Activated CD4-positive, CD25-positive, alpha-beta regulatory T cell treated with anti-CD3 and anti-CD28 coated beads, Interleukin-2, amount 50 U/mL, for 72 hours (primary cell): ENCODE measurements around the gene CPB2.

Experiments used
- DNase-seq: peaks from one replicate; pipeline ENCODE4 v3.0.0; 2021

The CPB2 gene

DNA sequence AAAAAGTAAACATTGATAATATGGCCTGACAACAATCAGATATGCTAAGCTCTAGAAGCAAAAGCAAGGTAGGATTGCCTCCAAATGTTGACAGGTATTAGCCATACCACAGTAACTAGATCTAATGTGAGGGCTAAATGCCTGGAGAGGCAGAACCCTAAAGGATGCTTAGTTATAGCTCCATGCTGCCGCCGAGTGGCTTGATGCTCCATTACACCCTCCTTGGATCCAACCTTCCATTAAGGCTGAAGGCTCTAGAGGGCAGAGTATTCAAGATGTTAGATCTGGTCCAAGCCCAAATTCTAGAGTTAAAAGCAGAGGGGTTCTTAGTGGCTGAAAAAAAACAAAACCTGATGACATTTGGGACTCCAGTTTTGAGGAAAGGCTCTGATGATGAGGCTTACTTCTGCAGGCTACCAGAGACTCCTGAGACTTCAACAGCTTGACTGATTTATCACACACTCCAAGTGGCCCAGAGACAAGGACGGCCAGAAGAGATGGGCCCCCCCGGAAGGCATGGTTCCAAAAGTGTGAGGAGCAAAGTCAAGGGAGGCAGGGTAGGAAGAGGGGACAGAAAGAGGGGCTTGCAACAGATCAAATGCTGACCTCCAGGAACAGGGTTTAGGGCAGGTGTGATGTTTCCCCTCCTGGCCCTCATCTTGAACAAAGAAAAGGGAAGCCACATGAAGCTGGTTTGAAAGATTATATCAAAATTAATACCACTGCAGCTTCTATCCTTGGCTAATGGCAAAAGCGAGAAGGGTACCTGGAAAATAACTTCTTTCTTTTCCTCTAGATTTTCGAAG, 21.9 kb upstream of the CPB2 start:
- peak; percentile 53 for DNase-seq

DNA sequence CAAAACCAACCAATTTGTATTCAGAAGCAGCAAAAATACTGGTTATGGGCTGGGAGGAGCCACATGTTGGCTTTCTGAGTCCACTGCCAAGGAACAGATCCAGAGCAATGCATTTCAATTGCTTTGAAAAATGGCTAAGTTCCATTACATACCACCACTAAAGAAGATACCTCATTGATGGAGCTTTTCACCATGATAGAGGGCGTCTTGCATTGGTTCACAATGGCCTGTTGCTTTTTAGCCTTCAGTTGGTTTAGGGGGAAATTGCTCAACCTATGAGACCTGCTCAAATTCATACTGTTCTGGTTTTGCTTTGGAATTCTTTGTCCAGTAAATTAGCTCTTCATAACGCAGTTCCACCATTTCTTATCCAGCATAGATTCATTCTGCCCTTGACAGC, 21.2 kb upstream of the CPB2 start:
- DNase-seq: no peak

DNA sequence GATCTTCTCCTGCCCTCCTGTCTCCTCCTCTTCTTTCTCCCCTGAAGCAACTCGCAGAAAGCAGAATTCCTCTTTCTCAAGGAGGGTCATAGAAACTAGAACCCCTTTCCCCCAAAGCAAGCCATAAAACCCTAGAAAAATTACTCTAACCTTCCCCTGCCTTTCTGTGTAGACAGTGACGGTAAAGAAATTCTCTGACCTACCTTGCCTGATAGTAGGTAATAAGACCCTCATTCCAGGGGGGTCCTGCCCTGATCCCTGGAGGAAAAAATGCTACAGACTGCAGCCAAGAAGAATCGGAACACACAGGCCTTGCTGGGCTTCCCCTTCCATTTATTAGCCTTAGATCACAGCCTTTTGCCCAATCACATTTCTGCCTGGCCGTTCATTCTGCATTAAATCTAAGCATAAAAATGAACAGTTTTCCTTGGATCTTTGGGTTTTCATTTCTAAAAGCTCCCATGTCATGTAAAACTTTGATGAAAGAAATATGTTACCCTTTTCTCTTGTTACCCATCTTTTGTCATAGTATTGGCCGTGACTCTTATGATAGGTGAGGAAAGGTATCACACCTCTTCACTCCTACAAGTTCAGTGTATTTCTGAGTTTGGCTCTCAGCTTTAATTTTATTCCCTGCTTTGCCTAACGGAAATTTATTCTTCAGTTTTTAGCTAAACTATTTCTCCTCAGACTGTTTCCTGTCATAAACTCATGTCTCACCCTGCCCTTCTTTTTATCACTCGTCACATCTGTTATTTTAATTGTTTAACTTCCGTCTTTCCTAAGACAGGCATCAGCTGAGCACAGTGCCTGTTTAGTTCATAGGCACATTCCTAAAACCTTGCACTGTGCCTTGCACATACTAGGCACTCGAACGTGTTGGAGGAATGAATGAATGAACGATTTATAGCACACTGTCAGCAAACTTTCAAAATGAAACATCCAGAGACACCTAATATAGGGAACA, 20.4 kb upstream of the CPB2 start:
- DNase-seq: no peak

DNA sequence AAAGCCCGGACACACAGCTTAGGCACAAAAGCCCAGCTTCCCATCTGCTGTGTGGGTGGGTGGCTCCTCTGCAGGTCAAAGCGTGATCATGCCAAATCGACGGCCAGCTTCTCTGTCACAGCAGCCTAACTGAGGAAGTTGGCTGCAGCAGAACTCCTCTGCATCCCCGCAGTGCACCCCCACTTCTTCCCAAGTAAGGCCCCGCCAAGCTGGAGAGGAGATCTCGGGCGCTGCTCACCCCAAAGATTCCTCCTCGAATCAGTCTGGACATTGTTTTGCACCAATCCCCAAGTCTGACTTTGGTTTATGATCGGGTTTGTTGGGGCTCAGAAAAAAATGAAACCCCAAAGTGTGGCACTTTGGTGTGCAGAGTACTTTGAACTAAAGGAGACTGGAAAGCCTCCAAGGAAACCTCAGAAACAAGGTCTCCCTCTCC, 19.7 kb upstream of the CPB2 start:
- no peak for DNase-seq

DNA sequence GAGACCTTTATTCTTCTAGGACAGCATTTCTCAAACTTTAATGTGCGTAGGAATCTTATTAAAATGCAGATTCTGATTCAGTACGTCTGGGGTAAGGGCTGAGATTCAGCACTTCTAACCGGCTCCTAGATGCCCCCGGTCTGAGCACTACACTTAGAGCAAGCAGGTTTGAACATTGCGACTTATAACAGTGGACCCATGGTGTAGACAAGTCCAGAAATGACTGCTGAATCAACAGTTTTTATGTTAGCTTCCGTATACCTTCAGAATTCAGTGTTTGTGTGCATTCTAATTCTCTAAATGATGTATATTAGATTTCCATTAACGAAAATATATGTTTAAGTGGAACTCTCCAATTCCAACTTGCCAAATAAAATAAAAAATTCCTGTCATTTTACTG, 17.5 kb upstream of the CPB2 start:
- no peak for DNase-seq

DNA sequence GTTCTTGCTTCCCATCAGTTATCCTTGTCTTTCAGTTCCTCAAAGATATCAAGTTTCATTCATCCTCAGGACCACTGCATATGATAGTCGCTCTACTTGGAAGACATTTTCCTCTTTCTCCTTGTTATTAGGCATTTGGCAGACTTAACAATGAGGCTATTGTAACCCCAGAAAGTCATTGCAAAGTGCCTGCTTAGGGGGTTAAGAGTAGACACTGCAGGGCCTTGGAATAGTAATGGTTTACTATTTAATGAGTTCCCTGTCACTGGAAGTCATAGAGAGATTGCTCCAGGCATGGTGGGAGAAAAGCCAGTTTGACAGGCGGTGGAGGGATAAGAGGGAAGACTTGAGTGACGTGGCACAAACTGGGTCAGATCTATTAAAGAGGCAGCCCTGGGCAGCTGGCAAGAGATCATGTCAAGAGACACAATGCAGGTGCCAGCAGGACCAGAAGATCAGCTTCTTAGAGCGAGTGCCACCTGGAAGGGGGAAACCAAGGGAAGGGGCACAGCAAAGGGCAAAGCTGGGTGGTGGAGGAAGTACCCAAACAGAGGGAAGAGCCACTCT, 16.8 kb upstream of the CPB2 start:
- no peak for DNase-seq

DNA sequence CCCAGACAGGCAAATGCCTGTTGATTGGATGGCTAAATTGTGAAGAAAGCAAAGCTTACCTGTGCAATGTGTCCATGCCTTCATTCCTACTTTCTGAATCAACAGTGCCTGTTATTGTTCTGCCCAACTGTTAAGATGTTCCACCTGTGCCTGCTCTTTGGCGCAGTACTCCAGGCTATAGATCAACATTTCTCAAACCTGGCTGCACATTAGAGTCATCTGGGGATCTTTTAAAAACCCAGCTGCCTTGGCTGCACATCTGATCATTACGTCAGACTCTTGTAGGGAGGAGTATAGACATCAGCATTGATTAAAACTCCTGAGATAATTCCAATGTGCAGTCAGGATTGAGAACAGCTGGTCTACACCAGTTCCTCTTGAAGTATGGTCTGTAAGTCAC, 16.2 kb upstream of the CPB2 start:
- no peak for DNase-seq

DNA sequence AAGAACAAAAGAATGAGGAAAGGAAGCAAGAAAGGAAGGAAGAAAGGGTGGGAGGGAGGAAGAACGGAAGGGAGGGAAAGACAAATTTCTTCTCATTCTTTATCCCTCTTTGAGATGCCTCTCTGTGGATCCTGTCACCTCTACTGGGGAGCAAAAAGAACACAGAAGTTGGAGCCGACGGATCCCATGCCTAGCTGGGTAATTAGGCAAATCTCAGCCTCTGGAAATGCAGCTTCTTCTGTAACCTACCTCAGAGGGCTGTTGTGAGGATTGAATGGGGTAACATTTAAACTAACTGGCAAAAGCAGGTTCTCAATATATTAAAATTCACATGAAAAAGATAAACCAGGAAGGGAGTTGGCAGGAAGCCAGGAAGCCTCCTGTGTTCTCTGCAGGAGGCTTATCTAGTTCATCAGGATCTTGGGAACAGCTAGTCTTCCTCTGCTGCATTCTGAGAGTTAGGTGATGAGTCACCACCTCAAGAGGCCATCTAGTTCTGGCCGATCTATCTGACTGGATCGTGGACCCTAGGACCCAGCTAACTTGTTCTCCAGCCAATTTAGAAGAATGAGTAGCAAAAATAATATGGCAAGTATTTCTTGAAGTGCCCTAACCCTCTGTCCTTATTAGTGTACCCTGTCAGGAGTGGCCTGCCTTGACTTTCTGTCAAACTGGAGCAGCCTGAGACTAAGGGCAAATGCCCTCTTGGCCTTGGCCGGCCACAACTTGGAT, 15.2 kb upstream of the CPB2 start:
- no peak for DNase-seq

DNA sequence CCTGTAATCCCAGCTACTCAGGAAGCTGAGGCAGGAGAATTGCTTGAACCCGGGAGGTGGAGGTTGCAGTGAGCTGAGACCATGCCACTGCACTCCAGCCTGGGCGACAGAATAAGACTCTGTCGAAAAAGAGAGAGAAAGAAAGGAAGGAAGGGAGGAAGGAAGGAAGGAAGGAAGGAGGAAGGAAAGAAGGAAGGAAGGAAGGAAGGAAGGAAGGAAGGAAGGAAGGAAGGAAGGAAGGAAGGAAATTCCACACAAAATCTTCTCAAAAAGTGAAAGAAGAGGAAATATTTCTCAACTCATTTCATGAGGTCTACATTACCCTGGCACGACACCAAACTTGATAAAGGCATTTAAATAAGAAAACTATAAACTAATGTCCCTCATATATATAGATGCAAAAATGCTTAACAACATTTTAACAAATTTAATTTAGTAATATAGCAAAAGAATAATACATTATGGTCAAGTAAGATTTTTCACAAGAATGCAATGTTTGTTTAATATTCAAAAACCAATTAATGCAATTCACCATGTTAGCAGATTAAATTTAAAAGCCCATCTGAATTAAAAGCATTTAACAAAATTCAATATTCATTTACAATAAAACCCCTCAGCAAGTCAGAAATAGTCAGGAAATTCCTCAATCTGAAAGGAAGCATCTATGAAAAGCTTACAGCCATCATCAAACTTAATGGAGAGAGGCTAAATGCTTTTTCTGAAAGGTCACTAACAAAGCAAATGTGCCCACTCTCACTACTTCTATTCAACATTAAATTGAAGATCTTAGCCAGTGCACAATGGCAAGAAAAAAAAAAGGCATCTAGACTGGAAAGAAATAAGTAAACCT, 12.0 kb upstream of the CPB2 start:
- DNase-seq: no peak

DNA sequence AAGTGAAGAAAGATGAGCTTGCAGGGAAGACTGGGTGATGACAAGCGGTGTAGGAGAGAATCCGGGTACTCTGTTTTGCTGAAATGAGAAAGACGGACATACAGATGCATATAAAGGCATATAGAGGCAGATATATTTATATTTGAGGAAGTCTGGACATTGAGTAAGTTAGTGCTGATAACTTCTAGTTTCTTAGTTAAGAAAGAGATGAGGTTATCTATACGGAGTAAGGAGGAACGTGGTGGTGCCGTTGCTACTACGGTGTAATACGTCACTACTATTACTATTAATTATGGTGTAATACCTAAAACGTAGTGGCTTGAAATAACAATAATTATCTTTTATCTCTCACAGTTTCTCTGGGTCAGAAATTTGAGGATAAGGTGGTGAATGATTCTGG, 9.8 kb upstream of the CPB2 start:
- no peak for DNase-seq

DNA sequence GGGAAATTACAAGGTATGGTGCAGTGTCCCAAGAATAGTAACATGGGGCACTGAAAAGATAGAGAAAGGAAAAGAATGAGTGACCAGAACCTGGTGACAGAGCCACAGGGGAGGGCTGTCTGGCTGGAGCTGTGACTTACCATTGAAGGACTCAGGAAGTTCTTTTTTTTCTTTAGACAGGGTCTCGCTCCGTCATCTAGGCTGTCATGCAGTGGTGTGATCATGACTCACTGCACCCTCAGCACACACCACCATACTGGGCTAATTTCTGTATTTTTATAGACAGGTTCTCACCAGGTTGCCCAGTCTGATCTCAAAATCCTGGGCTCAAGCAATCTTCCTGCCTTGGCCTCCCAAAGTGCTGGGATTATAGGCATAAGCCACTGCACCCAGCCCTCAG, 8.8 kb upstream of the CPB2 start:
- DNase-seq: no peak

DNA sequence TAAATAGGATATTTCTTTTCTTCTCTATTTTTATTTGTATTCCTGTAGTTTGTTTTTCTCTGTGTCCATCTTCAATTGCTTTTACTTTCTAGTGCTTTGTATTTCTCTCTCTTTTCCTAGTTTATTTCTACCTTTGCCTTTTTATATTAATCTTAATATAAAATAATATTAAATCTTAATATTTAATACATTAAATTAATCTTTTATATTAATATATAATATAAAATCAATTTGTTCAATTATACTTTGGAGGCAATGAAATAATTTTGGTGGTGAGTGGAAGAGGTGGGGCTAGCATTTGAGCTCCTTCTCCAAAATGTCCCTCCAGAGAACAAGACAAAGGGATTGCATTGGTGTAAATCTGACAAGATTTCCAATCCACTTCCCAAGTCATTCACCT, 6.3 kb upstream of the CPB2 start:
- DNase-seq: no peak

DNA sequence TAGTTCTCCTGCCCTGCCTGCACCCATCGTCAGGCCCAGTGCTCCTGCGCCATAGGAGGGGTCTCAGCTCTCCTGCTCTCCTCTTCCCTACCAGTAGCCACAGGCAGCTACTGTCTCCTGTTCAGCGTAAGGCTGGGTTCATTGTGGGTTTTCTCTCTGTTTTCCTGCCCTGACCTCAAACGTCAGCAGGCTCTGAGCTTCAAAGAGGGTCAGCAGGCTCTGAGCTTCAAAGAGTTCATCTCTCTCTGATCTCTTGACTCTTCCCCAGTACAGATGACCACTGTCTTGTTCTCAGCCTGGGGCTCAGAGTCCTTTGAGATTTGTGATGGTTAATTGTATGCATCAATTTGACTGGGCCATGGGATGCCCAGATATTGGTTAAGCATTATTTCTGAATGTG, 4.6 kb upstream of the CPB2 start:
- no peak for DNase-seq

DNA sequence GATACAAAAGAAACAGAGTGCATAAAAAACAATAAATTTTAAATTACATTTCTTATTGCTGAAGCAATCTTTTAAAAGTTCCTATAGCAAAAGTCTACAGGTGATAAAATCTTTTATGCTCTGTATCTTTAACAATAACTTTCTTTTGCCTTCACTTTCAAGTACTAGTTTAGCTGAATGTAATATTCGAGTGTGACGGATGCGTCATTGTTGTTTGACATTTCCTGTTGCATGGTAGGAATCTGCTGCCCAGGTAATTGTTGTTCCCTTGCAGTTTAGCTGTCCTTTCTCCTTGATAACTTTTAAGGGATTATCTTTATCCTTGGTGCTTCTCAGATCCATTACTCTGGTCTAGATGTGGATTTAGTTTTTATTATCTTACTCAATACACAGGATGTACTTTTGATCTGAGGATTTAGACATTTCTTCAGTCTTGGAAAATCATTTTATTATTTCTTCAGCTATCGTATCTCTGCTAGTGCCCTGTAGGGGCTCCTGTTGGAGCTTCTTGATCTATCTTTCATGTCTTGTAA, 2.1 kb upstream of the CPB2 start:
- DNase-seq: no peak

DNA sequence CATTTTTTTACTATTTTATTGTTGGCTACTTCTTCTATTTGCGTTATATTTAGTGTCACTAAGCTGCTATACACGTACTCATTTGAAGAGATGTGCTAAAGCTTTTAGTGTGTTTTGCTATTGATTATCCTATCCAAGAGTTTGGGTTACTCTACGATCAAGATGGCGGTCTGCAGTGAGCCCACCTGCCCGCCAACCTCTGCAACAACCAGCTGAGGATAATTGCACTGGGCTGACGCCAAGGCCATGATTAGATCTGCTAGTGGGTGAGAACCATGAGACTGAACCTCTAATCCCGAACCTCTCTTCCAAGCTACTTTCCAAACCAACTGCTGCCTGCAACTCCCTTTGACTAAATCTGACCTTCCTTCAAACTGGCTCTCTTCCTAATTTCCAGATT, 1.8 kb downstream of the CPB2 start:
- DNase-seq: no peak

DNA sequence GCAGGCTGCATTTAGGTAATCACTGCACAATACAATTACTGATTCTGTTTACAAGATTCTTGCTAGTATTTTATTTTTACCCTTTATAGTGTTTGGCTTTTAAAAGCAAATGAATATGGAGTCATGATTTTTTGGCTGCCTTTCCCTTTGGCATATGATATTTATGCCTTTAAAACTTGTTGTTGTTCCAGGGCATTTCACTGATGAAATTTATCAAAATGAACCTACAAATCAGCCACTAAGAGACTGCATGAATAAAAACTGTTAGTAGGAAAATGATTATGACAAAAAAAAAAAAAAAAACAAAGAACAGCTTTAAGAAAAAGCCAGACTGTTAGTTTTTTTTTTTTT, 2.6 kb downstream of the CPB2 start:
- no peak for DNase-seq

DNA sequence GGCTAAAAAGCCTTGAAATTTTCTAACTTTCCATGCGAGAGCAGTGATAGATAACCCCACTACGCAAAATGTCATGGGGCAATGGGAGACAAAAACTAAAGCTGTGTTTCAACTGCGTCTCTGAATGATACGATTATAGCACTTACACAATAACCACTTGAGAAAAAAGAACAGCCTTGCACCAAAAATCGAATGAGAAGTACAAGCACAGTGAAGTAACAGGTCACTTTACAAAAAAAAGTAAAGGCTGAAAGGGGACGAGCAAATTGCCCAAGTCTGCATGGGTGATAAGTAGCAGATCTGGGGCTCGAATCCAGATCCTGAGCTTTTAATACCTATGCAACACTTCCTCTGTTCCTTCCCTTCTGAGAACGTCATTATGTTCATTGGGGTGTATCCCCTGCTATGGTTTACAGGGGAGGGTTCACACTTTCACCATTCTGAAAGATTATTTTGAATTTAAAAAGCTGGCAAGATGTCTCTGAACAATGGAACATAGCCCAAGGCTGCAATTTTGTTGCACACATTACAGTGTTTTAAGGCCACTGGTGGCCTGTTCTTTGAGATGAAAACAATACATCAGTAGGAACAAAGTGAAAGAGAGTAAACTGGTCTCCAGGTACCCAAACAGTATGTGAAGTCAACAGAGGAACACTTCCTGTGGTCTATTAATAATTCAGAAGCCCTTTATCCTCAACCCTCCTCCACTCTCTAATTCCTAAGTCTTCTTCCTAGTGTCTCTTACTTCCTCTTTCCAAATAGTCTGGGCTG, 3.2 kb downstream of the CPB2 start:
- DNase-seq: no peak

DNA sequence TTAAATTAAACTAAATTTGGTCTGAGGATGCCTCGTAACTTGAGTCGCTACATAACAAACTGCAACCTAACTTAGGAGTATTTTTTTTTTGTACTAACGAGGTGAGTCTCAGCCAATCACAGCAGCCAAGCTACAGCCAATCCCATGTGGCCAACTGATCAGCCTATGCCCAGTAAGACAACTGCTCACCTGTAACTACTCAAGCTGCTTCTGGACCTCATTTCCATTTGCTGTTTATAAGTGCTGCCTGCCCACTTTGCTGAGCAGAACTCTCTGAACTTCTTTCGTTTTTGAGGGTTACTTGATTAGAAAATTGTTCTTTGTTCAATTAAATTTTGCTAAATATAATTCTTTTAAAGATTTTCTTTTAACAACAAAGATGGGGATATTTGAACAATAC, 3.8 kb downstream of the CPB2 start:
- no peak for DNase-seq

DNA sequence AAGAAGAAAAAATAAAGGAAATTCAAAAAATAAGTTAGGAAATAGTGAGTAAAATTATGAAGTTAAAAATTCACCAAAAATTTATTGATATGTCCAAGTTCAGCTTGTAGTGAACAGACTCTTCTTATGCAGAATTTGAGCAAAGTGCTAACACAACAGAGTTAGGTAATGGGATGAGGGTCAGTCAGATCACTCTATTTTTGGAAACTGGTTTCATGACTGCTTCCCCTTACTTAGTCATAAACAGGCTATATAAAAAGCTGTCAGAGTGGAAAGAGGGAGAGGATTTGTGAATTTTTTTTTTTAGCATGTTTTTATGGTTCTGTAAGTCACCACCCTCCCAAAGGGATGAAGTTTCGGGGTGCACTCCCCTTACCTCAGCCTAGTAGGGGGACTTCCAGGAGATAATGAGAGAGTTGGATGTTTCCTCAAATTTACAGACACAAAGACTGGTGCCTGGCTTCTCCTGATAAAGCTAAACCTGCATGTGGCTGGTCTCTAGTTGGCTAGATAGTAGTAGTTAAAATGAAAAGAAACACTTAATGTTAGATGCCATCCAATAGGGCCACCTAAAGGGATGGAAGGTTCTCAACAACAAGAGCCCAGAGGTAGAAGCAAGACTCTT, 4.5 kb downstream of the CPB2 start:
- DNase-seq: no peak

DNA sequence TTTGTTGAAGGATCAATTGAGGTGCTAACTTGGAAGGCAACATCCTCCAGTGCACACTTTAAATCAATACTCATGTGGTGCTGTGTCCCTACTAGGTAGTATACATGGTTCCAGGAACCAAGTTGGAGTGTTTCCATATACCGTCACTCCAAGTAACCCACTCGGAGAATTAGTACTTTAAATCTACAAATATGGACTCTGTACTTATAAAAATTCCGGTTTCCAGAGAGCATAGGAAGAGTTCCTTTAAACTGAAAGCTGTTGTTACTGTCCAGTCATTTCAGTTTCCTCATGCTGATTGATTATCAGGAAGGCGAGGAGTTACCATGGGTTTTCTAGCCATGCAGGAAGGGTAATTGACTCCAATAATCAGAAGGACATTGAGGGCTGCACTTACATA, 7.2 kb downstream of the CPB2 start:
- DNase-seq: no peak

DNA sequence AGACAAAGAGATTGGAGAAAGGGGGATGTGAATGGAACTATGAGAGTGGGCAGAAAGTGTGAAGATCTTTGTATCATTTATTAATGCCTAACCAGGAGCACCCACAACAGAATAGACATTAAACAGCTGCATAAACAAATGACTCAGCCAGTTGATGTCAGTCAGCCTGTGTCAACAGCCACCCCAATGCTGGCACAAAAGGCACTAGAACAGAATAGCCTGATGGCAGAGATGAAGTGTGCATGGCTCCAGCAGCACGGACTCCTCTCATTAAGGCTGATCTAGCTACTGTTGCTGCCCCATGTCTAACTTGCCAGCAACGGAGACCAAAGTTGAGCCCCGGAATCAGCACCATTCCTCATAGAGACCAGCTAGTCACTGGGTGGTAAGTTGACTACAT, 7.8 kb downstream of the CPB2 start:
- DNase-seq: no peak
